Brain microvascular endothelial cell (primary cell): ENCODE measurements around the gene PFDN6.
A peak's percentile ranks its signal among the peaks of the same experiment; 100 is the strongest.
"Not testable (repeated sequence)": the region's sequence is repeated elsewhere in the genome, so short reads cannot be mapped to it uniquely, and the experiment has no call there.

ENCODE experiments used
- DNase-seq: peaks from one replicate; pipeline ENCODE4 v3.0.0-alpha.2; 2020
- H3K27ac ChIP-seq: fragments of 250-450 bp; sonication (Bioruptor Pico); 2 replicates; pipeline ENCODE4 v1.5.1; 2020; ENCODE audit warnings: mild to moderate bottlenecking, moderate library complexity
- H3K27me3 ChIP-seq: fragments of 250-450 bp; sonication (Bioruptor Pico); replicated peaks from 2 replicates; pipeline ENCODE4 v1.5.1; 2020; ENCODE audit warnings: mild to moderate bottlenecking
- H3K36me3 ChIP-seq: fragments of 250-450 bp; sonication (Bioruptor Pico); replicated peaks from 2 replicates; pipeline ENCODE4 v1.5.1; 2020; ENCODE audit warnings: mild to moderate bottlenecking
- H3K4me3 ChIP-seq: 2 replicates; pipeline ENCODE4 v1.5.1; 2011; ENCODE audit warnings: low read depth, mild to moderate bottlenecking, control low read depth, low read length, moderate library complexity
- in situ Hi-C: cut with HindIII; loops from 2 replicates; pipeline ENCODE4 v1.10.0; 2017; ENCODE audit warnings: low sequenced_read_pairs, low pct_ligation_motif_present
- TF ChIP-seq, protein P1 (sequence below): IDR thresholded peaks from 2 replicates; pipeline ENCODE4 v1.5.1; 2011; ENCODE audit warnings: low read depth, mild to moderate bottlenecking, moderate library complexity, low read length, control low read depth, inconsistent platforms; ENCODE audit errors: missing control alignments

Gene PFDN6

GRCh38 chr6:33254591-33254990, 34.8 kb upstream of the PFDN6 start:
- in situ Hi-C loops = no loop called here
- TF ChIP-seq, protein P1, sequence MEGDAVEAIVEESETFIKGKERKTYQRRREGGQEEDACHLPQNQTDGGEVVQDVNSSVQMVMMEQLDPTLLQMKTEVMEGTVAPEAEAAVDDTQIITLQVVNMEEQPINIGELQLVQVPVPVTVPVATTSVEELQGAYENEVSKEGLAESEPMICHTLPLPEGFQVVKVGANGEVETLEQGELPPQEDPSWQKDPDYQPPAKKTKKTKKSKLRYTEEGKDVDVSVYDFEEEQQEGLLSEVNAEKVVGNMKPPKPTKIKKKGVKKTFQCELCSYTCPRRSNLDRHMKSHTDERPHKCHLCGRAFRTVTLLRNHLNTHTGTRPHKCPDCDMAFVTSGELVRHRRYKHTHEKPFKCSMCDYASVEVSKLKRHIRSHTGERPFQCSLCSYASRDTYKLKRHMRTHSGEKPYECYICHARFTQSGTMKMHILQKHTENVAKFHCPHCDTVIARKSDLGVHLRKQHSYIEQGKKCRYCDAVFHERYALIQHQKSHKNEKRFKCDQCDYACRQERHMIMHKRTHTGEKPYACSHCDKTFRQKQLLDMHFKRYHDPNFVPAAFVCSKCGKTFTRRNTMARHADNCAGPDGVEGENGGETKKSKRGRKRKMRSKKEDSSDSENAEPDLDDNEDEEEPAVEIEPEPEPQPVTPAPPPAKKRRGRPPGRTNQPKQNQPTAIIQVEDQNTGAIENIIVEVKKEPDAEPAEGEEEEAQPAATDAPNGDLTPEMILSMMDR = no peak
- Histone ChIP-seq H3K4me3 (no peak overlapping the region), H3K27ac (no peak overlapping the region), H3K27me3 (no peaks in the 10 kb centered on the region), H3K36me3 (peaks cover 3% of the 10 kb centered on the region)
- no peak for DNase-seq

GRCh38 chr6:33259032-33259431, 30.4 kb upstream of the PFDN6 start:
- H3K27ac ChIP-seq = no peak overlapping the region
- TF ChIP-seq, protein P1 = no peak
- H3K36me3 ChIP-seq = peaks cover 13% of the 10 kb centered on the region

GRCh38 chr6:33262490-33262889, 26.9 kb upstream of the PFDN6 start:
- DNase-seq, H3K27ac ChIP-seq, in situ Hi-C loops, H3K27me3 ChIP-seq, H3K4me3 ChIP-seq: not testable (repeated sequence)
- peaks cover 39% of the 10 kb centered on the region for H3K36me3 ChIP-seq

More at GRCh38 chr6:33259032-33259431, 30.4 kb upstream of the PFDN6 start:
- no peak for DNase-seq
- H3K4me3 ChIP-seq = no peak overlapping the region
- no peaks in the 10 kb centered on the region for H3K27me3 ChIP-seq
- in situ Hi-C loops = no loop called here

GRCh38 chr6:33264015-33264414, 25.4 kb upstream of the PFDN6 start:
- DNase-seq = no peak
- Histone ChIP-seq H3K4me3 (no peak overlapping the region), H3K27ac (no peak overlapping the region), H3K36me3 (peaks cover 46% of the 10 kb centered on the region), H3K27me3 (no peaks in the 10 kb centered on the region)
- TF ChIP-seq, protein P1 = no peak
- in situ Hi-C loops = no loop called here

- in situ Hi-C loops = no loop called here
- Histone ChIP-seq H3K27me3 (no peaks in the 10 kb centered on the region), H3K4me3 (peak overlapping the region; percentile 99), H3K27ac (peak overlapping the region; percentile 93), H3K36me3 (peaks cover 56% of the 10 kb centered on the region)
- TF ChIP-seq, protein P1 = peak; percentile 21
- no peak for DNase-seq
These were observed 18.3 kb upstream of the PFDN6 start for GRCh38 chr6:33271117-33271467.

DNA sequence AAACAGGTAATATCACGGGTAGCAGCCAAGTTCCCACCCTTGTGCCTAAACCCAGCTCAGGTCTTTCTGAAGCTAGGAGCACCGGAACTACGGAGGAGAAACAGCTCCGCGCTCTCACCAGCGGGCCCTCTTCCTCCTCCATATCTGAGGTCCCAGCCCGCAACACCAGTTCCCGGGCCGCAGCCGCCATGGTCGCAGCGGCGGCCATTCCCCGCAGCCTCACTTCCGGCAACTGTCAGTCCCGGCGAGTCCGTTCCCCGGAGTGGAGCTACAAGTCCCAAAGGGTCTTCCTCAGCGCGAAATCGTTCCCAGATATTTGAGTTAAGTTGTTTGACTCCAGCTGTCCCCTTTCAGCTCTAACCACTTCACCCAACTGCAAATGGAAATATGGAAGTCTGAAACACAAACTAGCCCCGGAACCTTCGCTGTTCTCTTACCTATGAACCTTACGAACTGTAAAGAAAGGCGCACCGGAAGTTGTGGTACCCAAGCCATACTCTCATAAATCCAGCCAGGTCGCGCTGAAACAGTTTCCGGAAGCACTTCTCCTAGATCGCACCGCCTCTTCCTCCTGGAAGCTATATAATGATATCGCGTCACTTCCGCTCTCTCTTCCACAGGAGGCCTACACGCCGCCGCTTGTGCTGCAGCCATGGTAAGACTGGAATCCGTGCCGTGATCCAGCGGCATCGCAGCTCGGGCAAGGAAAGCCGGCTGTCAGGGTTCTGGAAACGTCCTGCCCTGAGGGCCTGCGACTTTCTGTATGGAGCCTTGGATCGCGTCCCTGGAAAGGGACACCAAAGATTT, 17.7 kb upstream of the PFDN6 start, which contains the start of the genes RPS18 and VPS52:
Gene RPS18, plus strand, starts transcription at position 608 of the 807 bp plus-strand sequence. Its CDS starts 45 bp downstream, at position 653.
Gene VPS52, minus strand, starts transcription at position 409 of the 807 bp plus-strand sequence. Its CDS starts 201 bp downstream, at position 208.
- TF ChIP-seq, protein P1 = no peak
- DNase-seq = peak; percentile 98
- Histone ChIP-seq H3K27me3 (no peaks in the 10 kb centered on the region), H3K36me3 (peaks cover 58% of the 10 kb centered on the region), H3K4me3 (peak within 1 kb of the TSS; percentile 99), H3K27ac (peak within 1 kb of the TSS; percentile 93)
- in situ Hi-C loops = no loop called here
